K562 (cell line): ENCODE results near the gene TTC9C. TPM values are rescaled to one million over a fixed set of nuclear protein-coding genes. Genes with fewer than 3 reads are reported as not detected.

Experiments
- ATAC-seq: fragments of 200-7000 bp; cut with Tn5 transposase; 3 replicates; pipeline ENCODE4 v1.9.1; 2020; ENCODE audit warnings: moderate library complexity
- BruUV-seq: library from RNA; stranded (reverse); fragments of 400-500 nt; replicated peaks from 2 replicates; lab custom pipeline; 2021; lab: Mats Ljungman, UMichigan
- CTCF ChIA-PET: fragments of 300-600 bp; formaldehyde crosslinking; extraction: SDS; loops from one replicate; lab custom pipeline; 2021; ENCODE audit warnings: low intra/inter-chr PET ratio; lab: Yijun Ruan, JAX
- POLR2A ChIA-PET: fragments of 300-600, 350-650 bp; sonication (Branson Sonifier 250); formaldehyde crosslinking; extraction: SDS; loops from one replicate; lab custom pipeline; 2021; ENCODE audit warnings: antibody characterized with exemption, inconsistent platforms; lab: Yijun Ruan, JAX
- DNase-seq, 4 experiments: peaks; one replicate each; pipeline versions ENCODE4 v3.0.0 to v3.0.0-alpha.2; 2011 to 2018; ENCODE audit warnings: low spot score in 3 of 4, mixed read lengths in 3 of 4; ENCODE audit errors: extremely low read depth in 1 of 4
- FAIRE-seq: peaks from 2 replicates; lab custom pipeline; 2011; peaks lifted over from hg19 to GRCh38; lab: Jason Lieb, UNC
- H2AFZ ChIP-seq: 2 replicates; pipeline ENCODE4 v1.6.0; 2011; ENCODE audit warnings: low read depth, low read length, control low read depth, inconsistent platforms
- H3K27ac ChIP-seq: fragments of 200-600 bp; 3 replicates; pipeline ENCODE4 v1.8.0; 2011; ENCODE audit warnings: low read depth, mild to moderate bottlenecking, control low read depth, inconsistent platforms, low read length, moderate library complexity, mixed read lengths; ENCODE audit errors: extremely low read depth
- H3K27me3 ChIP-seq, 2 experiments: fragments of 300-600 bp in 1 of 2; 2 replicates in 1 of 2; 3 replicates in 1 of 2; pipeline versions ENCODE4 v1.6.0 to v1.8.0; 2011; ENCODE audit warnings: inconsistent platforms in 2 of 2, low read length in 2 of 2, mild to moderate bottlenecking in 1 of 2, mixed read lengths in 1 of 2, moderate library complexity in 1 of 2; ENCODE audit not compliant: control insufficient read depth in 2 of 2, insufficient read depth in 2 of 2
- H3K36me3 ChIP-seq: fragments of 300-600 bp; 3 replicates; pipeline ENCODE4 v1.8.0; 2011; ENCODE audit warnings: mild to moderate bottlenecking, low read length, inconsistent platforms; ENCODE audit not compliant: control insufficient read depth, insufficient read depth
- H3K4me1 ChIP-seq, 2 experiments: fragments of 200-600 bp in 1 of 2; replicated peaks in 1 of 2; 2 replicates in 1 of 2; 3 replicates in 1 of 2; pipeline versions ENCODE4 v1.5.1 to v1.8.0; 2011; ENCODE audit warnings: inconsistent platforms in 2 of 2, low read length in 2 of 2, mild to moderate bottlenecking in 1 of 2, mixed read lengths in 1 of 2, moderate library complexity in 1 of 2; ENCODE audit not compliant: control insufficient read depth in 2 of 2, insufficient read depth in 2 of 2
- H3K4me2 ChIP-seq: 2 replicates; pipeline ENCODE4 v1.6.1; 2011; ENCODE audit warnings: low read length, control low read depth, inconsistent platforms, mixed read lengths; ENCODE audit not compliant: insufficient read depth
- H3K4me3 ChIP-seq: fragments of 200-600 bp; sonication (generic), shearing (Covaris generic); 2 replicates; pipeline ENCODE4 v1.5.1; 2016; ENCODE audit warnings: control low read depth, inconsistent platforms
- H3K79me2 ChIP-seq: fragments of 200-600 bp; 3 replicates; pipeline ENCODE4 v1.8.0; 2011; ENCODE audit warnings: low read length, inconsistent platforms; ENCODE audit not compliant: control insufficient read depth, insufficient read depth
- H3K9ac ChIP-seq, 2 experiments: 2 replicates each; pipeline versions ENCODE4 v1.6.0 to v1.6.1; 2011; ENCODE audit warnings: low read depth in 2 of 2, low read length in 2 of 2, control low read depth in 1 of 2, inconsistent platforms in 1 of 2, mild to moderate bottlenecking in 1 of 2, mixed read lengths in 1 of 2; ENCODE audit not compliant: insufficient read depth in 1 of 2
- H3K9me1 ChIP-seq: one replicate; pipeline ENCODE4 v1.6.0; 2011; ENCODE audit warnings: inconsistent platforms, mild to moderate bottlenecking, low read length, moderate library complexity; ENCODE audit not compliant: control insufficient read depth, insufficient read depth
- H3K9me3 ChIP-seq: replicated peaks from 2 replicates; pipeline ENCODE4 v1.5.1; 2011; ENCODE audit warnings: low read depth, low read length, inconsistent platforms; ENCODE audit not compliant: control insufficient read depth, insufficient read depth
- H4K20me1 ChIP-seq: replicated peaks from 2 replicates; pipeline ENCODE4 v1.6.1; 2011; ENCODE audit warnings: low read length, inconsistent platforms, mixed read lengths; ENCODE audit not compliant: control insufficient read depth, insufficient read depth
- ARNT ChIP-seq, 2 experiments: fragments of 450-650 bp; IDR thresholded peaks; 2 replicates each; pipeline ENCODE4 v1.6.1; 2016; ENCODE audit warnings: mild to moderate bottlenecking in 1 of 2
- BRD9 ChIP-seq: fragments of 450-650 bp; IDR thresholded peaks from 2 replicates; pipeline ENCODE4 v1.6.1; 2018; ENCODE audit warnings: low read depth; ENCODE audit not compliant: partially characterized antibody
- FOXJ3 ChIP-seq: sonication (generic); formaldehyde crosslinking; IDR thresholded peaks from 2 replicates; pipeline ENCODE4 v1.4.0; 2020; ENCODE audit warnings: mild to moderate bottlenecking, missing genetic modification reagents
- FOXP4 ChIP-seq: sonication (generic); formaldehyde crosslinking; IDR thresholded peaks from 2 replicates; pipeline ENCODE4 v1.8.0; 2022; ENCODE audit warnings: mild to moderate bottlenecking, missing genetic modification reagents, borderline replicate concordance
- GABPB2 ChIP-seq: fragments of 250-450 bp; sonication (Bioruptor Pico); conservative IDR thresholded peaks from 2 replicates; pipeline ENCODE4 v1.5.1; 2021; ENCODE audit warnings: mild to moderate bottlenecking
- HDAC1 ChIP-seq, 2 experiments: fragments of 450-650 bp; IDR thresholded peaks; 2 replicates each; pipeline ENCODE4 v1.6.1; 2016 to 2017; ENCODE audit warnings: inconsistent platforms in 1 of 2, mild to moderate bottlenecking in 1 of 2, moderate library complexity in 1 of 2
- HNRNPUL1 ChIP-seq: fragments of 200-400 bp; formaldehyde crosslinking; IDR thresholded peaks from 2 replicates; pipeline ENCODE4 v1.6.1; 2017; ENCODE audit warnings: low read length
- ILF3 ChIP-seq: fragments of 450-650 bp; IDR thresholded peaks from 2 replicates; pipeline ENCODE4 v1.6.1; 2018; ENCODE audit warnings: antibody characterized with exemption, mild to moderate bottlenecking, moderate library complexity, borderline replicate concordance
- IRF1 ChIP-seq: sonication (generic); formaldehyde crosslinking; IDR thresholded peaks from 2 replicates; pipeline ENCODE4 v1.8.0; 2022; ENCODE audit warnings: missing genetic modification reagents, mild to moderate bottlenecking, borderline replicate concordance
- MCM2 ChIP-seq: fragments of 450-650 bp; IDR thresholded peaks from 2 replicates; pipeline ENCODE4 v1.6.1; 2017; ENCODE audit warnings: low read depth, mild to moderate bottlenecking
- PCBP2 ChIP-seq: fragments of 200-400 bp; formaldehyde crosslinking; IDR thresholded peaks from 2 replicates; pipeline ENCODE4 v1.6.1; 2018; ENCODE audit warnings: low read length, low read depth, mild to moderate bottlenecking, moderate library complexity; ENCODE audit not compliant: poor library complexity, severe bottlenecking
- SRF ChIP-seq, 2 experiments: fragments of 250-450, 450-650 bp in 1 of 2; sonication (Bioruptor Pico) in 1 of 2; sonication (generic) in 1 of 2; formaldehyde crosslinking; IDR thresholded peaks; 2 replicates each; pipeline versions ENCODE4 v1.5.0 to v1.5.1; 2020 to 2022; ENCODE audit warnings: mild to moderate bottlenecking in 1 of 2, missing genetic modification reagents in 1 of 2
- TEAD2 ChIP-seq: fragments of 450-650 bp; IDR thresholded peaks from 2 replicates; pipeline ENCODE4 v1.6.1; 2016; ENCODE audit warnings: missing genetic modification characterization, control low read depth, missing compliant biosample characterization
- ZBTB7A ChIP-seq: IDR thresholded peaks from 2 replicates; pipeline ENCODE4 v1.6.1; 2011; ENCODE audit warnings: low read depth, mild to moderate bottlenecking, low read length, moderate library complexity, borderline replicate concordance; ENCODE audit not compliant: control insufficient read depth
- ZNF449 ChIP-seq: fragments of 250-450 bp; sonication (Bioruptor Pico); IDR thresholded peaks from 2 replicates; pipeline ENCODE4 v1.8.0; 2022; ENCODE audit warnings: moderate library complexity, mild to moderate bottlenecking, inconsistent platforms
- WGBS: fragments of 100-300 bp; shearing (Covaris generic); methylation state at CpG from one replicate; pipeline ENCODE4 v1.1.6; 2016; ENCODE audit warnings: low coverage, mixed read lengths; ENCODE audit not compliant: insufficient coverage; ENCODE audit errors: missing lambda C conversion rate; 5-methylcytosine and 5-hydroxymethylcytosine counted together
- in situ Hi-C: fragments of 300-500 bp; cut with MboI; formaldehyde crosslinking; loops from 4 replicates; pipeline ENCODE4 v1.15.0; 2018; ENCODE audit warnings: inconsistent platforms, mixed read lengths
- intact Hi-C: fragments of 100-400 bp; cut with micrococcal nuclease; formaldehyde crosslinking; loops from 2 replicates; pipeline ENCODE4 v1.14.2; 2022
- polyA plus RNA-seq, 8 experiments: library from polyadenylated mRNA; depleted of rRNA in 4 of 8; stranded (reverse) in 5 of 8; unstranded in 3 of 8; fragments of >200 nt; fragmentation: Nextera tagmentation in 2 of 8; fragmentation: Illumina TruSeq in 1 of 8; extraction: Ambion mirVana in 2 of 8; extraction: Trizol in 1 of 8; gene quantifications; 2 replicates each; pipeline versions ENCODE4 v1.2.1 to v1.2.3, GENCODE V29; 2011 to 2014; ENCODE audit warnings: inconsistent platforms in 1 of 8, missing spikeins in 1 of 8
- total RNA-seq, 7 experiments: library from RNA; depleted of rRNA in 6 of 7; stranded (reverse); fragments of >200 nt in 6 of 7; fragmentation: Illumina TruSeq in 2 of 7; extraction: Trizol in 2 of 7; gene quantifications; 2 replicates each; pipeline versions ENCODE4 v1.2.1 to v1.2.3, GENCODE V29; 2011 to 2021; ENCODE audit warnings: low replicate concordance in 1 of 7

Gene TTC9C
- total and polyA plus RNA-seq, 9 of the 15 experiments (the other 6 are each of a cell fraction or from before 2014, with no cell fraction given): 32.8 to 59.0 (median 37.1) TPM

- no peak overlapping the region for H3K27ac ChIP-seq
- WGBS: 94% methylated on average over 14 of the region's 14 CpGs
Observed at GRCh38 chr11:62752177-62752785, 24.0 kb downstream of the TTC9C start.

More at GRCh38 chr11:62752177-62752785, 24.0 kb downstream of the TTC9C start:
- no peak for ATAC-seq
- no peak for FAIRE-seq
- Histone ChIP-seq H3K9ac (peak overlapping the region in 1 of 2 experiments; percentile 77; a peak in 2 of 4 replicates), H3K4me3 (no peak overlapping the region), H2AFZ (no peak overlapping the region), H3K36me3 (peaks cover 20% of the 10 kb centered on the region; the same call in 1 of the 3 replicates), H3K9me3 (no peaks in the 10 kb centered on the region), H3K27me3 (no peaks in the 10 kb centered on the region), H3K79me2 (peaks cover 22% of the 10 kb centered on the region), H3K4me2 (no peak overlapping the region), H3K9me1 (no peaks in the 10 kb centered on the region), H4K20me1 (no peaks in the 10 kb centered on the region), H3K4me1 (peaks cover 14 to 28% of the 10 kb centered on the region in 2 experiments; a peak in 4 of 5 replicates)
- TF ChIP-seq ARNT (IDR thresholded peaks at IDR 0.05): no peak
- no peak for TF ChIP-seq GABPB2 (CRISPR knock-in tag)
- no peak for TF ChIP-seq HNRNPUL1
- TF ChIP-seq BRD9: no peak
- TF ChIP-seq ZBTB7A: no peak
- TF ChIP-seq ZNF449 (CRISPR knock-in tag): no peak
- no peak for TF ChIP-seq TEAD2 (tag)
- TF ChIP-seq PCBP2: no peak
- TF ChIP-seq FOXJ3 (CRISPR knock-in tag): no peak
- TF ChIP-seq MCM2: no peak
- no peak for TF ChIP-seq FOXP4 (CRISPR knock-in tag)
- no peak for TF ChIP-seq SRF (CRISPR knock-in tag; IDR thresholded peaks at IDR 0.05)
- no peak for TF ChIP-seq IRF1 (CRISPR knock-in tag)
- TF ChIP-seq ILF3: no peak
- no peak for TF ChIP-seq HDAC1 (IDR thresholded peaks at IDR 0.05)
- intact Hi-C loops (no loop called here), in situ Hi-C loops (no loop called here)
- ChIA-PET POLR2A (interaction anchor here (0.8 to 1.8 kb wide), 5 partner anchors 9 to 178 kb away, joined by 3 to 19 read pairs (median 3); partner anchors contain the start of genes HNRNPUL2, POLR2G, TAF6L and TTC9C), CTCF (interaction anchor here (0.7 kb wide), 1 partner anchor 15 kb away, joined by 3 read pairs; no protein-coding TSS in a partner anchor)
- DNase-seq: no peak
- no TSS peak for BruUV-seq
